HepG2 (cell line): Measurements from ENCODE around the gene PMFBP1. TPM values are rescaled to one million over a fixed set of nuclear protein-coding genes. Genes with fewer than 3 reads are reported as not detected.

Source experiments
- ARNT ChIP-seq: fragments of 450-650 bp; IDR thresholded peaks from 2 replicates; pipeline ENCODE4 v1.6.1; 2017
- BHLHE40 ChIP-seq: IDR thresholded peaks from 2 replicates; pipeline ENCODE4 v1.6.1; 2011; ENCODE audit warnings: low read length, improper control_type of control experiment
- FUBP1 ChIP-seq: sonication (generic); formaldehyde crosslinking; IDR thresholded peaks from 2 replicates; pipeline ENCODE4 v1.5.1; 2020; ENCODE audit warnings: missing genetic modification reagents, mild to moderate bottlenecking, borderline replicate concordance
- HNF4G ChIP-seq, 2 experiments: sonication (generic) in 1 of 2; formaldehyde crosslinking in 1 of 2; IDR thresholded peaks; 2 replicates each; pipeline versions ENCODE4 v1.4.0 to v1.6.1; 2011 to 2020; ENCODE audit warnings: borderline replicate concordance in 2 of 2, low read depth in 2 of 2, mild to moderate bottlenecking in 2 of 2, low read length in 1 of 2, missing genetic modification reagents in 1 of 2, moderate library complexity in 1 of 2
- LBX2 ChIP-seq: sonication (generic); formaldehyde crosslinking; IDR thresholded peaks from 2 replicates; pipeline ENCODE4 v1.5.0; 2020; ENCODE audit warnings: missing genetic modification reagents, mild to moderate bottlenecking, borderline replicate concordance
- MTA1 ChIP-seq: sonication (generic); formaldehyde crosslinking; IDR thresholded peaks from 2 replicates; pipeline ENCODE4 v1.4.0; 2020; ENCODE audit warnings: missing genetic modification reagents, mild to moderate bottlenecking, borderline replicate concordance
- MXD4 ChIP-seq: IDR thresholded peaks from 2 replicates; pipeline ENCODE4 v1.6.1; 2016; ENCODE audit warnings: mild to moderate bottlenecking, missing biosample characterization, missing genetic modification reagents
- NR2F6 ChIP-seq, 2 experiments: IDR thresholded peaks; 2 replicates each; pipeline ENCODE4 v1.6.1; 2016; ENCODE audit warnings: antibody characterized with exemption in 1 of 2, mild to moderate bottlenecking in 1 of 2
- PTBP1 ChIP-seq: fragments of 200-400 bp; formaldehyde crosslinking; IDR thresholded peaks from 2 replicates; pipeline ENCODE4 v1.6.1; 2018; ENCODE audit warnings: low read length, low read depth; ENCODE audit not compliant: poor library complexity, severe bottlenecking
- RAD51 ChIP-seq: fragments of 450-650 bp; IDR thresholded peaks from 2 replicates; pipeline ENCODE4 v1.6.1; 2016; ENCODE audit warnings: borderline replicate concordance
- THAP8 ChIP-seq: sonication (generic); formaldehyde crosslinking; IDR thresholded peaks from 2 replicates; pipeline ENCODE4 v1.5.1; 2020; ENCODE audit warnings: missing genetic modification reagents, mild to moderate bottlenecking, borderline replicate concordance
- XBP1 ChIP-seq: sonication (generic); formaldehyde crosslinking; IDR thresholded peaks from 2 replicates; pipeline ENCODE4 v1.5.0; 2020; ENCODE audit warnings: missing genetic modification reagents
- ZBTB42 ChIP-seq: sonication (generic); formaldehyde crosslinking; IDR thresholded peaks from 2 replicates; pipeline ENCODE4 v1.5.0; 2020; ENCODE audit warnings: mild to moderate bottlenecking, missing genetic modification reagents
- ZNF160 ChIP-seq: sonication (generic); formaldehyde crosslinking; IDR thresholded peaks from 2 replicates; pipeline ENCODE4 v1.8.0; 2022; ENCODE audit warnings: mild to moderate bottlenecking, inconsistent platforms, missing genetic modification reagents
- ZNF263 ChIP-seq: sonication (generic); formaldehyde crosslinking; IDR thresholded peaks from 2 replicates; pipeline ENCODE4 v1.4.0; 2020; ENCODE audit warnings: missing genetic modification reagents
- ZNF335 ChIP-seq: sonication (generic); formaldehyde crosslinking; IDR thresholded peaks from 2 replicates; pipeline ENCODE4 v1.4.0; 2020; ENCODE audit warnings: missing genetic modification reagents
- ZNF460 ChIP-seq: sonication (generic); formaldehyde crosslinking; IDR thresholded peaks from 2 replicates; pipeline ENCODE4 v1.5.1; 2020; ENCODE audit warnings: missing genetic modification reagents, mild to moderate bottlenecking, borderline replicate concordance
- ZNF484 ChIP-seq: sonication (generic); formaldehyde crosslinking; IDR thresholded peaks from 2 replicates; pipeline ENCODE4 v1.5.1; 2020; ENCODE audit warnings: mild to moderate bottlenecking, low read depth, missing genetic modification reagents, borderline replicate concordance
- ZNF550 ChIP-seq: sonication (generic); formaldehyde crosslinking; IDR thresholded peaks from 2 replicates; pipeline ENCODE4 v1.4.0; 2020; ENCODE audit warnings: mild to moderate bottlenecking, missing genetic modification reagents, borderline replicate concordance
- ZNF589 ChIP-seq: sonication (generic); formaldehyde crosslinking; conservative IDR thresholded peaks from 2 replicates; pipeline ENCODE4 v1.8.0; 2022; ENCODE audit warnings: mild to moderate bottlenecking, moderate library complexity, missing genetic modification reagents
- ZNF768 ChIP-seq: sonication (generic); formaldehyde crosslinking; IDR thresholded peaks from 2 replicates; pipeline ENCODE4 v1.4.0; 2020; ENCODE audit warnings: missing genetic modification reagents
- ZNF772 ChIP-seq: sonication (generic); formaldehyde crosslinking; IDR thresholded peaks from 2 replicates; pipeline ENCODE4 v1.5.0; 2020; ENCODE audit warnings: mild to moderate bottlenecking, missing genetic modification reagents
- polyA plus RNA-seq, 8 experiments: library from polyadenylated mRNA; depleted of rRNA in 3 of 8; stranded (reverse) in 7 of 8; unstranded in 1 of 8; fragments of >200 nt; fragmentation: Illumina TruSeq in 4 of 8; extraction: Trizol in 4 of 8; gene quantifications; 2 replicates each; pipeline versions ENCODE4 v1.2.1 to v1.2.3, GENCODE V29; 2011 to 2016; ENCODE audit warnings: low read depth in 4 of 8, missing spikeins in 1 of 8, mixed read lengths in 1 of 8; ENCODE audit not compliant: insufficient read depth in 1 of 8
- total RNA-seq, 5 experiments: library from RNA; depleted of rRNA; stranded (reverse); fragments of >200 nt; fragmentation: Illumina TruSeq; extraction: Trizol; gene quantifications; 2 replicates each; pipeline ENCODE4 v1.2.3, GENCODE V29; 2016; ENCODE audit warnings: low read depth in 1 of 5
- TF ChIP-seq, protein P1 (sequence below): sonication (generic); formaldehyde crosslinking; IDR thresholded peaks from 2 replicates; pipeline ENCODE4 v1.4.0; 2020; ENCODE audit warnings: mild to moderate bottlenecking, missing genetic modification reagents
- TF ChIP-seq, protein P2 (sequence below): sonication (generic); formaldehyde crosslinking; IDR thresholded peaks from 2 replicates; pipeline ENCODE4 v1.8.0; 2023; ENCODE audit warnings: mild to moderate bottlenecking, missing genetic modification reagents

Gene PMFBP1
- total and polyA plus RNA-seq, 2 of the 13 experiments (the other 11 are each of a cell fraction or from before 2014, with no cell fraction given), result 1.9 to 3.8 TPM

- TF ChIP-seq MXD4 (CRISPR knock-in tag) (0 out of 2 replicates have a peak, but pooled peaks have one; percentile 19), PTBP1 (no peak), BHLHE40 (peak; percentile 43; the same call in 1 of the 2 replicates), ARNT (no peak), ZNF335 (CRISPR knock-in tag) (no peak), LBX2 (CRISPR knock-in tag) (0 out of 2 replicates have a peak, but pooled peaks have one; percentile 35), ZNF263 (CRISPR knock-in tag) (no peak), MTA1 (CRISPR knock-in tag) (no peak), ZNF460 (CRISPR knock-in tag) (no peak), THAP8 (no peak), ZNF550 (CRISPR knock-in tag) (no peak), RAD51 (no peak), FUBP1 (0 out of 2 replicates have a peak, but pooled peaks have one; percentile 71), HNF4G (IDR thresholded peaks at IDR 0.05; ENCODE audit: borderline replicate concordance, low read depth, low read length) (0 out of 2 replicates have a peak, but pooled peaks have one; percentile 17), HNF4G (CRISPR knock-in tag; IDR thresholded peaks at IDR 0.05; ENCODE audit: borderline replicate concordance, low read depth) (no peak), ZNF589 (no peak), NR2F6 (IDR thresholded peaks at IDR 0.05) (no peak), NR2F6 (CRISPR knock-in tag; IDR thresholded peaks at IDR 0.05) (no peak), ZNF768 (CRISPR knock-in tag) (no peak), ZNF484 (CRISPR knock-in tag) (no peak), XBP1 (CRISPR knock-in tag) (no peak), ZBTB42 (CRISPR knock-in tag) (no peak), ZNF160 (CRISPR knock-in tag) (no peak), ZNF772 (CRISPR knock-in tag) (0 out of 2 replicates have a peak, but pooled peaks have one; percentile 65)
- TF ChIP-seq, protein P1, sequence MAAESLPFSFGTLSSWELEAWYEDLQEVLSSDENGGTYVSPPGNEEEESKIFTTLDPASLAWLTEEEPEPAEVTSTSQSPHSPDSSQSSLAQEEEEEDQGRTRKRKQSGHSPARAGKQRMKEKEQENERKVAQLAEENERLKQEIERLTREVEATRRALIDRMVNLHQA (CRISPR knock-in tag), result no peak
- TF ChIP-seq, protein P2, sequence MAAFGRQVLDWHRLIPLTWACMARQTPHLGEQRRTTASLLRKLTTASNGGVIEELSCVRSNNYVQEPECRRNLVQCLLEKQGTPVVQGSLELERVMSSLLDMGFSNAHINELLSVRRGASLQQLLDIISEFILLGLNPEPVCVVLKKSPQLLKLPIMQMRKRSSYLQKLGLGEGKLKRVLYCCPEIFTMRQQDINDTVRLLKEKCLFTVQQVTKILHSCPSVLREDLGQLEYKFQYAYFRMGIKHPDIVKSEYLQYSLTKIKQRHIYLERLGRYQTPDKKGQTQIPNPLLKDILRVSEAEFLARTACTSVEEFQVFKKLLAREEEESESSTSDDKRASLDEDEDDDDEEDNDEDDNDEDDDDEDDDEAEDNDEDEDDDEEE (CRISPR knock-in tag), result 0 out of 2 replicates have a peak, but pooled peaks have one; percentile 41
Observed at GRCh38 chr16:72099377-72099818, 72.6 kb downstream of the PMFBP1 start (continued).
